CD14-positive monocyte (primary cell): ENCODE measurements around the gene SIPA1. TPM values are rescaled to one million over a fixed set of nuclear protein-coding genes. Genes with fewer than 3 reads are reported as not detected.

Source experiments
- DNase-seq, 3 donors: peaks; one replicate each; pipeline ENCODE4 v3.0.0-alpha.2; 2011 to 2022
- H2AFZ ChIP-seq: 2 replicates; pipeline ENCODE4 v1.6.0; 2012; ENCODE audit warnings: mild to moderate bottlenecking, low read depth, low read length, inconsistent platforms; ENCODE audit not compliant: insufficient read depth, poor library complexity, severe bottlenecking
- H3K27ac ChIP-seq, 2 donors: 1 replicate in 1 of 2; 2 replicates in 1 of 2; pipeline ENCODE4 v1.5.1; 2012 to 2013; ENCODE audit warnings: low read length in 2 of 2, control low read depth in 1 of 2, inconsistent platforms in 1 of 2, low read depth in 1 of 2, mild to moderate bottlenecking in 1 of 2
- H3K27me3 ChIP-seq, 2 donors: one replicate each; pipeline versions ENCODE4 v1.6.0 to v1.6.1; 2011 to 2013; ENCODE audit warnings: low read length in 2 of 2; ENCODE audit not compliant: control insufficient read depth in 2 of 2, insufficient read depth in 2 of 2
- H3K36me3 ChIP-seq, 2 donors: replicated peaks in 1 of 2; 1 replicate in 1 of 2; 2 replicates in 1 of 2; pipeline versions ENCODE4 v1.5.1 to v1.6.1; 2012 to 2013; ENCODE audit warnings: low read length in 2 of 2, control low read depth in 1 of 2, inconsistent platforms in 1 of 2, mild to moderate bottlenecking in 1 of 2; ENCODE audit not compliant: insufficient read depth in 2 of 2, control insufficient read depth in 1 of 2
- H3K4me1 ChIP-seq, 2 donors: 1 replicate in 1 of 2; 2 replicates in 1 of 2; pipeline versions ENCODE4 v1.5.1 to v1.6.1; 2012 to 2013; ENCODE audit warnings: low read length in 2 of 2, control low read depth in 1 of 2, inconsistent platforms in 1 of 2, mild to moderate bottlenecking in 1 of 2, moderate library complexity in 1 of 2; ENCODE audit not compliant: insufficient read depth in 2 of 2, control insufficient read depth in 1 of 2
- H3K4me2 ChIP-seq: replicated peaks from 2 replicates; pipeline ENCODE3; 2012; ENCODE audit warnings: low read length, moderate library complexity, mild to moderate bottlenecking; ENCODE audit not compliant: poor library complexity, severe bottlenecking; ENCODE audit errors: extremely low read depth
- H3K4me3 ChIP-seq, 3 experiments: fragments of 200-600 bp in 1 of 3; sonication (generic) in 1 of 3; replicated peaks in 1 of 3; 1 replicate in 2 of 3; 2 replicates in 1 of 3; pipeline ENCODE4 v1.5.1; 2011 to 2013; ENCODE audit warnings: low read length in 3 of 3, mild to moderate bottlenecking in 3 of 3, control low read depth in 2 of 3, low read depth in 2 of 3, inconsistent platforms in 1 of 3, moderate library complexity in 1 of 3
- H3K79me2 ChIP-seq: 2 replicates; pipeline ENCODE4 v1.6.0; 2012; ENCODE audit warnings: mild to moderate bottlenecking, control low read depth, inconsistent platforms, low read length, moderate library complexity; ENCODE audit not compliant: insufficient read depth
- H3K9ac ChIP-seq: 2 replicates; pipeline ENCODE4 v1.6.0; 2017; ENCODE audit warnings: low read length, mild to moderate bottlenecking; ENCODE audit not compliant: insufficient read depth, poor library complexity, severe bottlenecking
- H3K9me3 ChIP-seq, 2 donors: replicated peaks in 1 of 2; 1 replicate in 1 of 2; 2 replicates in 1 of 2; pipeline versions ENCODE4 v1.5.1 to v1.6.1; 2012 to 2013; ENCODE audit warnings: low read length in 2 of 2, control low read depth in 1 of 2; ENCODE audit not compliant: control insufficient read depth in 1 of 2, insufficient read depth in 1 of 2
- H4K20me1 ChIP-seq: 2 replicates; pipeline ENCODE4 v1.6.0; 2012; ENCODE audit warnings: mild to moderate bottlenecking, low read length, control low read depth, moderate library complexity; ENCODE audit not compliant: insufficient read depth
- H3K27ac Mint-ChIP-seq, 7 donors: one replicate each; pipeline ENCODE4 v1.8.0; 2020; ENCODE audit warnings: mild to moderate bottlenecking in 7 of 7, mixed read lengths in 7 of 7, moderate library complexity in 6 of 7, inconsistent platforms in 2 of 7
- H3K27me3 Mint-ChIP-seq, 3 donors: one replicate each; pipeline ENCODE4 v1.8.0; 2021 to 2022; ENCODE audit warnings: low read depth in 3 of 3, mild to moderate bottlenecking in 3 of 3, mixed read lengths in 3 of 3, moderate library complexity in 3 of 3, inconsistent platforms in 1 of 3
- H3K36me3 Mint-ChIP-seq, 2 donors: one replicate each; pipeline ENCODE4 v1.8.0; 2020; ENCODE audit warnings: mixed read lengths in 2 of 2, inconsistent platforms in 1 of 2, mild to moderate bottlenecking in 1 of 2
- H3K4me1 Mint-ChIP-seq: one replicate; pipeline ENCODE4 v1.8.0; 2020; ENCODE audit warnings: mild to moderate bottlenecking, mixed read lengths
- H3K4me3 Mint-ChIP-seq, 2 donors: one replicate each; pipeline ENCODE4 v1.8.0; 2020; ENCODE audit warnings: mild to moderate bottlenecking in 2 of 2, mixed read lengths in 2 of 2, moderate library complexity in 1 of 2
- H3K9me3 Mint-ChIP-seq, 7 donors: one replicate each; pipeline ENCODE4 v1.8.0; 2020 to 2022; ENCODE audit warnings: mixed read lengths in 7 of 7, mild to moderate bottlenecking in 6 of 7, moderate library complexity in 6 of 7, inconsistent platforms in 2 of 7
- WGBS: methylation state at CpG from one replicate; pipeline ENCODE4 v1.1.5; 2013; ENCODE audit warnings: missing lambda C conversion rate; ENCODE audit not compliant: insufficient coverage; 5-methylcytosine and 5-hydroxymethylcytosine counted together
- intact Hi-C, 2 donors: fragments of 100-400 bp; cut with micrococcal nuclease; formaldehyde crosslinking; loops; one replicate each; pipeline versions ENCODE4 v1.15.0 to v1.15.1; 2023
- polyA plus RNA-seq, 3 donors: library from polyadenylated mRNA; depleted of rRNA in 1 of 3; unstranded in 2 of 3; stranded (reverse) in 1 of 3; fragments of 300-500 nt in 2 of 3; fragments of >200 nt in 1 of 3; fragmentation: Illumina TruSeq in 2 of 3; gene quantifications; 1 replicate in 2 of 3; 2 replicates in 1 of 3; pipeline ENCODE4 v1.2.3, GENCODE V29; 2012 to 2021
- TF ChIP-seq, protein P1 (sequence below): fragments of 200-600 bp; IDR thresholded peaks from one replicate; pipeline ENCODE4 v1.8.0; 2022; ENCODE audit warnings: antibody characterized with exemption, mild to moderate bottlenecking

The SIPA1 gene
- polyA plus RNA-seq, 3 donors = 83.4 to 110 (median 86.5) TPM

DNA sequence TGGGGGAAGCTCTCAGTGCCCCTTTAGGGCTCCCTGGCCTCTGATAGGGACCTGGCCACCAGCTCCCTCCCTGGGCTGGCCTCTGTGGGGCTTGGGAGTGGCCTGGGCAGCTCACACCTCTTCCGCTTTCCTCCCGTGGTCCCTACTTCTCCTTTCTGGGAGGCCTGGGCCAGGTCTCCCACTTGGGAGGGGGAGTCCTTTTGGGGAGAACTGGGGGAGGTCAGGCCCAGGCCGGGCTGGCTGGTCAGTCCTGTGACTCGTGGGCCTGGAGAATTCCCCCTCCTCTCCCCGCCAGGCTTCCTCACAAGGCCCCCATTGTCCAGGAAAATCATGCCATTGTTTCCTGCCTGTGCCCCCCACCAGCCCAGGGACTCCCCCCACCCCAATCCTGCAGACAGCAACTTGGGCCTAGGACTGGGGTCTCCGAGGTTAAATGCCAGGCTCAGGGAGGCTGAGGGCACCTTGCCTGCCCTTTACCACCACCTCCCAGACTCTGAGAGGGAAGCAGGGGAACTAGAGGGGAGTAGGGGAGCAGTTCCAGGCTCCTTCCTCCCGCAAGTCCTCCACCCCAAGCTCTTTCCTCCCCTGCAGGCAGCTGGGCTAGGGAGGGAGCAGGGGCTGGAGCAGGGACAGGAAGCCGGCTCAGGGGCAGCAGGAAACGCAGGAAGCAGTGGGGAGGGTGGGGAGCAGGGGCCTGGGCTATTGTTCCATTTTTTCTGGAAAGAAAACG, 26.7 kb upstream of the SIPA1 start:
- Mint-ChIP-seq H3K27me3 (no peaks in the 10 kb centered on the region), H3K4me1 (peaks cover 41% of the 10 kb centered on the region), H3K36me3 (peaks cover 45 to 60% of the 10 kb centered on the region in 2 donors), H3K27ac (peak overlapping the region; percentile 90 to 99 (median 97)), H3K9me3 (peaks cover 0 to 2% (median 1%) of the 10 kb centered on the region in 7 donors), H3K4me3 (peak overlapping the region; percentile 89 to 96)
- H3K36me3 ChIP-seq = peaks cover 40 to 44% of the 10 kb centered on the region in 2 donors
- H3K4me1 ChIP-seq = peaks cover 40 to 57% of the 10 kb centered on the region in 2 donors
- H2AFZ ChIP-seq = no peak overlapping the region
- TF ChIP-seq, protein P1, sequence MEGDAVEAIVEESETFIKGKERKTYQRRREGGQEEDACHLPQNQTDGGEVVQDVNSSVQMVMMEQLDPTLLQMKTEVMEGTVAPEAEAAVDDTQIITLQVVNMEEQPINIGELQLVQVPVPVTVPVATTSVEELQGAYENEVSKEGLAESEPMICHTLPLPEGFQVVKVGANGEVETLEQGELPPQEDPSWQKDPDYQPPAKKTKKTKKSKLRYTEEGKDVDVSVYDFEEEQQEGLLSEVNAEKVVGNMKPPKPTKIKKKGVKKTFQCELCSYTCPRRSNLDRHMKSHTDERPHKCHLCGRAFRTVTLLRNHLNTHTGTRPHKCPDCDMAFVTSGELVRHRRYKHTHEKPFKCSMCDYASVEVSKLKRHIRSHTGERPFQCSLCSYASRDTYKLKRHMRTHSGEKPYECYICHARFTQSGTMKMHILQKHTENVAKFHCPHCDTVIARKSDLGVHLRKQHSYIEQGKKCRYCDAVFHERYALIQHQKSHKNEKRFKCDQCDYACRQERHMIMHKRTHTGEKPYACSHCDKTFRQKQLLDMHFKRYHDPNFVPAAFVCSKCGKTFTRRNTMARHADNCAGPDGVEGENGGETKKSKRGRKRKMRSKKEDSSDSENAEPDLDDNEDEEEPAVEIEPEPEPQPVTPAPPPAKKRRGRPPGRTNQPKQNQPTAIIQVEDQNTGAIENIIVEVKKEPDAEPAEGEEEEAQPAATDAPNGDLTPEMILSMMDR = no peak
- intact Hi-C loops = loop anchor here (5.0 to 10.0 kb wide), 3 partner anchors 34 to 69 kb away; partner anchors contain the start of gene EHBP1L1 (in 1 of the 2)
- H3K27me3 ChIP-seq = no peaks in the 10 kb centered on the region
- H3K9ac ChIP-seq = peak overlapping the region; percentile 92
- peaks cover 83% of the 10 kb centered on the region for H4K20me1 ChIP-seq
- H3K4me2 ChIP-seq = peak overlapping the region; percentile 99
- H3K27ac ChIP-seq = peak overlapping the region; percentile 94 to 96
- peaks cover 88% of the 10 kb centered on the region for H3K79me2 ChIP-seq
- WGBS = no CpG with 5 or more reads among the region's 10 CpGs
- no peaks in the 10 kb centered on the region for H3K9me3 ChIP-seq
- peak; percentile 80 to 89 (median 84) for DNase-seq
- H3K4me3 ChIP-seq = peak overlapping the region; percentile 72 to 96 (median 93)

- H4K20me1 ChIP-seq = peaks cover 83% of the 10 kb centered on the region
- peaks cover 0 to 2% (median 0%) of the 10 kb centered on the region in 7 donors for H3K9me3 Mint-ChIP-seq
- peaks cover 49% of the 10 kb centered on the region for H3K4me1 Mint-ChIP-seq
- H3K4me3 Mint-ChIP-seq = peak overlapping the region; percentile 89 to 96
- H3K9ac ChIP-seq = peak overlapping the region; percentile 92
- peak overlapping the region; percentile 72 to 96 (median 93) for H3K4me3 ChIP-seq
- peaks cover 40 to 59% of the 10 kb centered on the region in 2 donors for H3K36me3 Mint-ChIP-seq
- DNase-seq = no peak
- peaks cover 34 to 39% of the 10 kb centered on the region in 2 donors for H3K36me3 ChIP-seq
- TF ChIP-seq, protein P1 = no peak
- peak overlapping the region; percentile 88 to 99 (median 96) for H3K27ac Mint-ChIP-seq
- peak overlapping the region; percentile 99 for H3K4me2 ChIP-seq
- no peak overlapping the region for H2AFZ ChIP-seq
- no peaks in the 10 kb centered on the region for H3K27me3 Mint-ChIP-seq
- no peaks in the 10 kb centered on the region for H3K9me3 ChIP-seq
- H3K27me3 ChIP-seq = no peaks in the 10 kb centered on the region
- H3K27ac ChIP-seq = peak overlapping the region; percentile 94 to 96
- peaks cover 48 to 65% of the 10 kb centered on the region in 2 donors for H3K4me1 ChIP-seq
- H3K79me2 ChIP-seq = peaks cover 95% of the 10 kb centered on the region
- 30% methylated on average over 2 of the region's 12 CpGs for WGBS
- intact Hi-C loops = loop anchor here (5.0 to 10.0 kb wide), 3 partner anchors 35 to 70 kb away; partner anchors contain the start of gene EHBP1L1 (in 1 of the 2)
These were observed 25.9 kb upstream of the SIPA1 start for GRCh38 chr11:65611758-65612603.
